ENCODE measurements around the gene IL5. TPM values are rescaled to one million over a fixed set of nuclear protein-coding genes. Genes with fewer than 3 reads are reported as not detected.
A peak's percentile ranks its signal among the peaks of the same experiment; 100 is the strongest.

The IL5 gene
- total and polyA plus RNA-seq, 2 of the 13 experiments (the other 11 are each of a cell fraction or from before 2014, with no cell fraction given) = not detected

GRCh38 chr5:132559383-132560060 lies 16.2 kb upstream of the IL5 start:
- in situ Hi-C loops (cut with HindIII; ENCODE audit: extremely low pct_ligation_motif_present, low pct_unique_long_range_greater_than_20kb) (no loop called here), intact Hi-C loops (cut with micrococcal nuclease; ENCODE audit: unreplicated experiment) (no loop called here)
- ATAC-seq = no peak
- H3K4me3 ChIP-seq (replicated peaks in 1 of 3; ENCODE audit: insufficient read depth in 1 of 3, low read depth in 2 of 3, low read length in 3 of 3) = peak overlapping the region in 1 of 3 experiments; percentile 71; a peak in 2 of 6 replicates
- H3K27ac ChIP-seq (ENCODE audit: extremely low read length, insufficient read depth, low read length) = no peak overlapping the region
- no peak for DNase-seq (ENCODE audit: low spot score)
- FAIRE-seq = peak; percentile 55
- H3K4me1 ChIP-seq (ENCODE audit: insufficient read depth, low read length) = peaks cover 30% of the 10 kb centered on the region
- H3K36me3 ChIP-seq (replicated peaks in 1 of 2; ENCODE audit: control insufficient read depth in 1 of 2, insufficient read depth in 2 of 2, low read length in 2 of 2) = peaks cover 7 to 30% of the 10 kb centered on the region in 2 experiments
- WGBS (ENCODE audit: low lambda C conversion rate) = 89% methylated on average over 2 of the region's 2 CpGs
- peaks cover 38% of the 10 kb centered on the region for H3K79me2 ChIP-seq (ENCODE audit: insufficient read depth, low read length)
- H3K4me2 ChIP-seq (ENCODE audit: low read depth, low read length) = peak overlapping the region; percentile 89; the same call in 1 of the 2 replicates
- ChIA-PET CTCF (ENCODE audit: low intra/inter-chr PET ratio, low total read pairs) (no interaction called here), POLR2A (no interaction called here)
- no peak overlapping the region for H3K9ac ChIP-seq (ENCODE audit: insufficient read depth, low read depth, low read length)
- H2AFZ ChIP-seq (ENCODE audit: low read length) = no peak overlapping the region
- H3K9me3 ChIP-seq (ENCODE audit: low read length) = no peaks in the 10 kb centered on the region; the same call in 1 of the 2 replicates
- no TSS peak for BruUV-seq (replicated peaks)
- H3K27me3 ChIP-seq (ENCODE audit: control insufficient read depth in 1 of 2, insufficient read depth in 2 of 2, low read length in 2 of 2) = no peaks in the 10 kb centered on the region; a peak in 1 of 5 replicates
- H4K20me1 ChIP-seq (ENCODE audit: insufficient read depth, low read length) = no peaks in the 10 kb centered on the region
- no peak for TF ChIP-seq ZNF570 (CRISPR knock-in tag; IDR thresholded peaks at IDR 0.05; ENCODE audit: borderline replicate concordance)
- no peak for TF ChIP-seq ZFX (CRISPR knock-in tag; IDR thresholded peaks at IDR 0.05; ENCODE audit: low read depth)
- no peak for TF ChIP-seq RORA (CRISPR knock-in tag; IDR thresholded peaks at IDR 0.05)
- TF ChIP-seq HBP1 (CRISPR knock-in tag; IDR thresholded peaks at IDR 0.05; ENCODE audit: low read depth) = no peak
- TF ChIP-seq ETV5 (CRISPR knock-in tag; IDR thresholded peaks at IDR 0.05; ENCODE audit: borderline replicate concordance) = no peak
- TF ChIP-seq STAT5B (CRISPR knock-in tag; IDR thresholded peaks at IDR 0.05) = no peak
- no peak for TF ChIP-seq PHF5A (CRISPR knock-in tag; IDR thresholded peaks at IDR 0.05; ENCODE audit: low read depth, unreplicated experiment)
- 0 out of 2 replicates have a peak, but pooled peaks have one; percentile 21 for TF ChIP-seq ZNF770 (CRISPR knock-in tag; IDR thresholded peaks at IDR 0.05)
- no peak for TF ChIP-seq MEF2D (CRISPR knock-in tag; IDR thresholded peaks at IDR 0.05)
- no peak for TF ChIP-seq REPIN1 (CRISPR knock-in tag; IDR thresholded peaks at IDR 0.05; ENCODE audit: borderline replicate concordance, low read depth)
- no peak for TF ChIP-seq CENPBD1 (CRISPR knock-in tag; IDR thresholded peaks at IDR 0.05; ENCODE audit: borderline replicate concordance, low read depth)
- TF ChIP-seq ZNF816 (CRISPR knock-in tag; IDR thresholded peaks at IDR 0.05; ENCODE audit: borderline replicate concordance) = no peak
- peak; percentile 86 for TF ChIP-seq ZNF121 (CRISPR knock-in tag; IDR thresholded peaks at IDR 0.05)
- TF ChIP-seq SKIL (CRISPR knock-in tag; IDR thresholded peaks at IDR 0.05; ENCODE audit: borderline replicate concordance) = no peak
- TF ChIP-seq TBP (CRISPR knock-in tag; IDR thresholded peaks at IDR 0.05) = no peak

Data from HepG2 (cell line).